ENCODE results near the gene WDFY2. TPM values are rescaled to one million over a fixed set of nuclear protein-coding genes. Genes with fewer than 3 reads are reported as not detected.

Gene WDFY2
- total RNA-seq, 1 donor from 2014 or later: 3.9 TPM

- Mint-ChIP-seq H3K27me3 (ENCODE audit: low read depth) (no peaks in the 10 kb centered on the region), H3K4me3 (ENCODE audit: unreplicated experiment) (no peak overlapping the region), H3K36me3 (ENCODE audit: low read depth) (no peaks in the 10 kb centered on the region), H3K4me1 (ENCODE audit: low read depth) (peaks cover 26% of the 10 kb centered on the region), H3K27ac (ENCODE audit: unreplicated experiment) (no peak overlapping the region), H3K9me3 (ENCODE audit: low read depth) (no peaks in the 10 kb centered on the region)
- TF ChIP-seq CTCF (IDR thresholded peaks at IDR 0.05): no peak
- no peak for DNase-seq (ENCODE audit: low spot score)
These were observed 28.6 kb downstream of the WDFY2 start for GRCh38 chr13:51612867-51613266.

- no peak overlapping the region for H3K4me3 Mint-ChIP-seq (ENCODE audit: unreplicated experiment)
- H3K27ac Mint-ChIP-seq (ENCODE audit: unreplicated experiment): no peak overlapping the region
- peaks cover 32% of the 10 kb centered on the region for H3K4me1 Mint-ChIP-seq (ENCODE audit: low read depth)
- H3K9me3 Mint-ChIP-seq (ENCODE audit: low read depth): no peaks in the 10 kb centered on the region
- no peaks in the 10 kb centered on the region for H3K36me3 Mint-ChIP-seq (ENCODE audit: low read depth)
- H3K27me3 Mint-ChIP-seq (ENCODE audit: low read depth): no peaks in the 10 kb centered on the region
- TF ChIP-seq CTCF (IDR thresholded peaks at IDR 0.05): no peak
- DNase-seq (ENCODE audit: low spot score): no peak
These were observed 29.3 kb downstream of the WDFY2 start for GRCh38 chr13:51613535-51613934.

GRCh38 chr13:51614350-51614786 is 30.1 kb downstream of the WDFY2 start:
- peak overlapping the region; percentile 56 for H3K4me3 Mint-ChIP-seq (ENCODE audit: unreplicated experiment)
- DNase-seq (ENCODE audit: low spot score): no peak
- no peak for TF ChIP-seq CTCF (IDR thresholded peaks at IDR 0.05)
- no peaks in the 10 kb centered on the region for H3K27me3 Mint-ChIP-seq (ENCODE audit: low read depth)
- no peaks in the 10 kb centered on the region for H3K9me3 Mint-ChIP-seq (ENCODE audit: low read depth)
- peak overlapping the region; percentile 51 for H3K27ac Mint-ChIP-seq (ENCODE audit: unreplicated experiment)
- H3K4me1 Mint-ChIP-seq (ENCODE audit: low read depth): peaks cover 40% of the 10 kb centered on the region
- no peaks in the 10 kb centered on the region for H3K36me3 Mint-ChIP-seq (ENCODE audit: low read depth)

GRCh38 chr13:51618626-51619025 is 34.4 kb downstream of the WDFY2 start:
- no peak overlapping the region for H3K27ac Mint-ChIP-seq (ENCODE audit: unreplicated experiment)
- H3K4me3 Mint-ChIP-seq (ENCODE audit: unreplicated experiment): no peak overlapping the region
- no peaks in the 10 kb centered on the region for H3K9me3 Mint-ChIP-seq (ENCODE audit: low read depth)
- DNase-seq (ENCODE audit: low spot score): no peak
- no peaks in the 10 kb centered on the region for H3K27me3 Mint-ChIP-seq (ENCODE audit: low read depth)
- peaks cover 59% of the 10 kb centered on the region for H3K4me1 Mint-ChIP-seq (ENCODE audit: low read depth)
- TF ChIP-seq CTCF (IDR thresholded peaks at IDR 0.05): no peak
- H3K36me3 Mint-ChIP-seq (ENCODE audit: low read depth): no peaks in the 10 kb centered on the region

- H3K4me1 Mint-ChIP-seq (ENCODE audit: low read depth): peaks cover 55% of the 10 kb centered on the region
- no peaks in the 10 kb centered on the region for H3K36me3 Mint-ChIP-seq (ENCODE audit: low read depth)
- H3K27ac Mint-ChIP-seq (ENCODE audit: unreplicated experiment): peak overlapping the region; percentile 8
- H3K27me3 Mint-ChIP-seq (ENCODE audit: low read depth): no peaks in the 10 kb centered on the region
- DNase-seq (ENCODE audit: low spot score): no peak
- TF ChIP-seq CTCF (IDR thresholded peaks at IDR 0.05): no peak
- H3K4me3 Mint-ChIP-seq (ENCODE audit: unreplicated experiment): no peak overlapping the region
- H3K9me3 Mint-ChIP-seq (ENCODE audit: low read depth): no peaks in the 10 kb centered on the region
These were observed 35.4 kb downstream of the WDFY2 start for GRCh38 chr13:51619614-51620013.

Measured in chondrocyte (in vitro differentiated cells).